GM23338 (cell line): ENCODE measurements around the gene DESI1. TPM values are rescaled to one million over a fixed set of nuclear protein-coding genes. Genes with fewer than 3 reads are reported as not detected.
A peak's percentile ranks its signal among the peaks of the same experiment; 100 is the strongest.

Source experiments
- ATAC-seq: fragments of 200-7000 bp; cut with Tn5 transposase; 3 replicates; pipeline ENCODE4 v1.9.1; 2020
- DNase-seq: peaks from one replicate; pipeline ENCODE4 v3.0.0-alpha.2; 2015; ENCODE audit warnings: low spot score
- H2AFZ ChIP-seq: fragments of 200-600 bp; sonication (generic); 2 replicates; pipeline ENCODE4 v1.8.0; 2016; ENCODE audit warnings: antibody characterized with exemption, mild to moderate bottlenecking, moderate library complexity
- H3F3A ChIP-seq: fragments of 200-600 bp; sonication (generic); replicated peaks from 2 replicates; pipeline ENCODE4 v1.8.0; 2017; ENCODE audit warnings: antibody characterized with exemption, mixed run types, low read depth
- H3K27ac ChIP-seq: fragments of 200-600 bp; sonication (generic); 2 replicates; pipeline ENCODE4 v1.6.1; 2016; ENCODE audit warnings: low read depth
- H3K27me3 ChIP-seq: fragments of 200-600 bp; sonication (generic); 2 replicates; pipeline ENCODE4 v1.8.0; 2016; ENCODE audit warnings: mild to moderate bottlenecking, mixed run types, moderate library complexity; ENCODE audit not compliant: insufficient read depth
- H3K36me3 ChIP-seq: fragments of 200-600 bp; sonication (generic); 2 replicates; pipeline ENCODE4 v1.8.0; 2016; ENCODE audit warnings: mild to moderate bottlenecking; ENCODE audit not compliant: insufficient read depth
- H3K4me1 ChIP-seq: fragments of 200-600 bp; sonication (generic); 2 replicates; pipeline ENCODE4 v1.8.0; 2016; ENCODE audit warnings: mild to moderate bottlenecking, moderate library complexity; ENCODE audit not compliant: insufficient read depth
- H3K4me2 ChIP-seq: fragments of 200-600 bp; sonication (generic); 2 replicates; pipeline ENCODE4 v1.7.1; 2017; ENCODE audit warnings: mixed run types
- H3K4me3 ChIP-seq: fragments of 200-600 bp; sonication (generic); 2 replicates; pipeline ENCODE4 v1.6.1; 2016; ENCODE audit warnings: mixed run types
- H3K79me2 ChIP-seq: fragments of 200-600 bp; sonication (generic); replicated peaks from 2 replicates; pipeline ENCODE4 v1.8.0; 2017; ENCODE audit warnings: mild to moderate bottlenecking; ENCODE audit not compliant: insufficient read depth
- H3K9me2 ChIP-seq: fragments of 200-600 bp; sonication (generic); 2 replicates; pipeline ENCODE4 v1.8.0; 2017; ENCODE audit not compliant: insufficient read depth
- H4K20me1 ChIP-seq: fragments of 200-600 bp; sonication (generic); replicated peaks from 2 replicates; pipeline ENCODE4 v1.8.0; 2017; ENCODE audit warnings: mild to moderate bottlenecking; ENCODE audit not compliant: insufficient read depth
- H3K27ac Mint-ChIP-seq: 2 replicates; pipeline ENCODE4 v1.8.0; 2020; ENCODE audit warnings: inconsistent platforms, mild to moderate bottlenecking, moderate library complexity, mixed read lengths
- H3K27me3 Mint-ChIP-seq: 3 replicates; pipeline ENCODE4 v1.8.0; 2022; ENCODE audit warnings: low read depth, mild to moderate bottlenecking, moderate library complexity, mixed read lengths, inconsistent platforms; ENCODE audit not compliant: insufficient read depth, poor library complexity
- H3K36me3 Mint-ChIP-seq: 3 replicates; pipeline ENCODE4 v1.8.0; 2021; ENCODE audit warnings: low read depth, mild to moderate bottlenecking, inconsistent platforms, moderate library complexity, mixed read lengths
- H3K4me1 Mint-ChIP-seq: 3 replicates; pipeline ENCODE4 v1.8.0; 2020; ENCODE audit warnings: mild to moderate bottlenecking, inconsistent platforms, mixed read lengths
- H3K4me3 Mint-ChIP-seq: 3 replicates; pipeline ENCODE4 v1.8.0; 2021; ENCODE audit warnings: moderate library complexity, mild to moderate bottlenecking, inconsistent platforms, mixed read lengths
- H3K9me3 Mint-ChIP-seq: 3 replicates; pipeline ENCODE4 v1.8.0; 2020; ENCODE audit warnings: moderate library complexity, mild to moderate bottlenecking, inconsistent platforms, mixed read lengths
- CREB1 ChIP-seq: fragments of 250-450 bp; sonication (Bioruptor Pico); IDR thresholded peaks from 2 replicates; pipeline ENCODE4 v1.5.0; 2020; ENCODE audit warnings: low read depth, mild to moderate bottlenecking, moderate library complexity
- CTCF ChIP-seq, 2 experiments: fragments of 200-600 bp in 1 of 2; sonication (generic) in 1 of 2; conservative IDR thresholded peaks; 2 replicates each; pipeline versions ENCODE4 v1.5.1 to v1.6.1; 2016 to 2017; ENCODE audit warnings: antibody characterized with exemption in 2 of 2, low read depth in 2 of 2, mild to moderate bottlenecking in 2 of 2, moderate library complexity in 1 of 2
- ETS1 ChIP-seq: IDR thresholded peaks from 2 replicates; pipeline ENCODE4 v1.6.1; 2016; ENCODE audit warnings: antibody characterized with exemption
- EZH2 ChIP-seq: fragments of 200-600 bp; sonication (generic); IDR thresholded peaks from one replicate; pipeline ENCODE4 v1.8.0; 2017; ENCODE audit warnings: antibody characterized with exemption, mild to moderate bottlenecking, low read depth; ENCODE audit not compliant: unreplicated experiment
- EZH2phosphoT487 ChIP-seq: fragments of 200-600 bp; sonication (generic); IDR thresholded peaks from one replicate; pipeline ENCODE4 v1.8.1; 2018; ENCODE audit warnings: antibody characterized with exemption; ENCODE audit not compliant: unreplicated experiment
- JUNB ChIP-seq: IDR thresholded peaks from one replicate; pipeline ENCODE4 v1.6.1; 2016; ENCODE audit warnings: antibody characterized with exemption; ENCODE audit not compliant: unreplicated experiment
- NANOG ChIP-seq: IDR thresholded peaks from 2 replicates; pipeline ENCODE4 v1.6.1; 2016; ENCODE audit warnings: antibody characterized with exemption, borderline replicate concordance
- POLR2AphosphoS5 ChIP-seq: IDR thresholded peaks from 2 replicates; pipeline ENCODE4 v1.6.1; 2016; ENCODE audit warnings: antibody characterized with exemption, low read depth
- REST ChIP-seq: IDR thresholded peaks from one replicate; pipeline ENCODE4 v1.6.1; 2018; ENCODE audit warnings: antibody characterized with exemption; ENCODE audit not compliant: unreplicated experiment
- STAT1 ChIP-seq: IDR thresholded peaks from one replicate; pipeline ENCODE4 v1.6.1; 2016; ENCODE audit warnings: antibody characterized with exemption; ENCODE audit not compliant: unreplicated experiment
- ZNF114 ChIP-seq: fragments of 250-450 bp; sonication (Bioruptor Pico); IDR thresholded peaks from 2 replicates; pipeline ENCODE4 v1.5.0; 2020; ENCODE audit warnings: mild to moderate bottlenecking, moderate library complexity
- ZNF331 ChIP-seq: fragments of 250-450 bp; sonication (Bioruptor Pico); IDR thresholded peaks from 2 replicates; pipeline ENCODE4 v1.5.0; 2020; ENCODE audit warnings: low read depth, mild to moderate bottlenecking, moderate library complexity
- ZNF462 ChIP-seq: fragments of 250-450 bp; sonication (Bioruptor Pico); IDR thresholded peaks from 2 replicates; pipeline ENCODE4 v1.5.0; 2020; ENCODE audit warnings: mild to moderate bottlenecking, moderate library complexity
- polyA plus RNA-seq: library from polyadenylated mRNA; unstranded; fragments of >200 nt; fragmentation: Nextera tagmentation; extraction: Ambion mirVana; gene quantifications from 2 replicates; pipeline ENCODE4 v1.2.1, GENCODE V29; 2016
- total RNA-seq: library from RNA; depleted of rRNA; stranded (reverse); fragments of >200 nt; shearing (Covaris generic); gene quantifications from 2 replicates; pipeline ENCODE4 v1.2.3, GENCODE V29; 2014

The DESI1 gene
- total and polyA plus RNA-seq, 2 experiments from 2014 or later, result 33.7 to 53.8 TPM

- peaks cover 73% of the 10 kb centered on the region for H3K79me2 ChIP-seq
- H3K4me1 Mint-ChIP-seq, result peaks cover 22% of the 10 kb centered on the region
- peaks cover 18% of the 10 kb centered on the region for H4K20me1 ChIP-seq
- peak within 1 kb of the TSS; percentile 86 for H2AFZ ChIP-seq
- H3K4me3 Mint-ChIP-seq, result peak within 1 kb of the TSS; percentile 98
- H3K36me3 ChIP-seq, result peaks cover 25% of the 10 kb centered on the region
- peak within 1 kb of the TSS; percentile 80 for H3K4me3 ChIP-seq
- no peaks in the 10 kb centered on the region for H3K9me2 ChIP-seq
- H3F3A ChIP-seq, result peaks cover 21% of the 10 kb centered on the region; the same call in 1 of the 2 replicates
- no peak for TF ChIP-seq CTCF (conservative IDR thresholded peaks at IDR 0.05; ENCODE audit: low read depth in 2 of 2)
- no peak for TF ChIP-seq REST
- TF ChIP-seq ZNF114, result no peak
- TF ChIP-seq EZH2, result no peak
- TF ChIP-seq EZH2phosphoT487, result no peak
- TF ChIP-seq ZNF331 (CRISPR knock-in tag), result no peak
- no peak for TF ChIP-seq NANOG
- TF ChIP-seq JUNB, result no peak
- no peak for TF ChIP-seq ETS1
- TF ChIP-seq POLR2AphosphoS5, result peak; percentile 93
- no peak for TF ChIP-seq STAT1
- TF ChIP-seq ZNF462, result no peak
- TF ChIP-seq CREB1 (CRISPR knock-in tag), result peak; percentile 97
- ATAC-seq (peak; percentile 85), DNase-seq (peak; percentile 100)
- peaks cover 46% of the 10 kb centered on the region for H3K36me3 Mint-ChIP-seq
- peak within 1 kb of the TSS; percentile 94 for H3K4me2 ChIP-seq
- H3K27ac ChIP-seq, result peak within 1 kb of the TSS; percentile 98
- H3K27me3 ChIP-seq, result no peaks in the 10 kb centered on the region
- peaks cover 18% of the 10 kb centered on the region for H3K27me3 Mint-ChIP-seq
- peaks cover 15% of the 10 kb centered on the region for H3K4me1 ChIP-seq
- peak within 1 kb of the TSS; percentile 100 for H3K27ac Mint-ChIP-seq
- no peaks in the 10 kb centered on the region; the same call in 2 of the 3 replicates for H3K9me3 Mint-ChIP-seq
These were observed 462 bp upstream of the DESI1 start, which contains the start of gene XRCC6 for GRCh38 chr22:41621099-41621910. Gene XRCC6, plus strand, starts transcription at chr22:41621295. Its CDS starts 710 bp downstream, at chr22:41622005.
